OCI-LY1 (cell line): Measurements from ENCODE around the gene HILPDA.
"Not testable (repeated sequence)": the region's sequence is repeated elsewhere in the genome, so short reads cannot be mapped to it uniquely, and the experiment has no call there.

Experiments
- CTCF ChIP-seq: fragments of 200-600 bp; sonication (generic), shearing (Covaris generic); IDR thresholded peaks from 2 replicates; pipeline ENCODE4 v1.5.1; 2017; ENCODE audit warnings: mild to moderate bottlenecking, antibody characterized with exemption, low read length, moderate library complexity, mixed read lengths
- EZH2 ChIP-seq: fragments of 200-600 bp; sonication (generic), shearing (Covaris generic); IDR thresholded peaks from 2 replicates; pipeline ENCODE4 v1.8.0; 2017; ENCODE audit warnings: borderline replicate concordance, mixed run types, mild to moderate bottlenecking, antibody characterized with exemption, low read length, moderate library complexity, mixed read lengths

- not testable (repeated sequence) for TF ChIP-seq EZH2, CTCF
Measured at GRCh38 chr7:128488134-128488533, 32.5 kb downstream of the HILPDA start.
